Stimulated activated CD8-positive, alpha-beta memory T cell treated with anti-CD3 and anti-CD28 coated beads, Interleukin-7, amount 100 ng/mL, for 24 hours (primary cell): ENCODE results near the gene NPTN.
"Not testable (repeated sequence)": the region's sequence is repeated elsewhere in the genome, so short reads cannot be mapped to it uniquely, and the experiment has no call there.

Experiments
- DNase-seq: peaks from one replicate; pipeline ENCODE4 v3.0.0-alpha.2; 2020; ENCODE audit warnings: low read depth

Gene NPTN

GRCh38 chr15:73570355-73571032 lies 62.7 kb downstream of the NPTN start:
- DNase-seq: no peak

GRCh38 chr15:73569361-73569760 lies 63.8 kb downstream of the NPTN start:
- no peak for DNase-seq

- no peak for DNase-seq
These were observed 64.5 kb downstream of the NPTN start for GRCh38 chr15:73568564-73569280.

- DNase-seq: no peak
These were observed 66.2 kb downstream of the NPTN start for GRCh38 chr15:73567020-73567419.

- no peak for DNase-seq
These were observed 68.9 kb downstream of the NPTN start for GRCh38 chr15:73564255-73564654.

GRCh38 chr15:73560501-73561117 lies 72.6 kb downstream of the NPTN start:
- DNase-seq: no peak

- no peak for DNase-seq
These were observed 74.7 kb downstream of the NPTN start for GRCh38 chr15:73558529-73558928.

GRCh38 chr15:73555080-73555479 lies 78.1 kb downstream of the NPTN start:
- DNase-seq: no peak

- DNase-seq: no peak
These were observed 83.0 kb downstream of the NPTN start for GRCh38 chr15:73550190-73550589.

- DNase-seq: not testable (repeated sequence)
These were observed 84.3 kb downstream of the NPTN start for GRCh38 chr15:73548925-73549324.

GRCh38 chr15:73541479-73541878 lies 91.7 kb downstream of the NPTN start:
- DNase-seq: no peak

GRCh38 chr15:73540161-73540560 lies 93.0 kb downstream of the NPTN start:
- no peak for DNase-seq

- DNase-seq: no peak
These were observed 93.7 kb downstream of the NPTN start for GRCh38 chr15:73539212-73540128.

- DNase-seq: no peak
These were observed 94.5 kb downstream of the NPTN start for GRCh38 chr15:73538563-73539211.

- no peak for DNase-seq
These were observed 95.1 kb downstream of the NPTN start for GRCh38 chr15:73538123-73538522.

GRCh38 chr15:73530649-73531048 lies 102.5 kb downstream of the NPTN start:
- no peak for DNase-seq

- DNase-seq: no peak
These were observed 105.6 kb downstream of the NPTN start for GRCh38 chr15:73527598-73527997.

GRCh38 chr15:73524919-73525318 lies 108.3 kb downstream of the NPTN start:
- no peak for DNase-seq

GRCh38 chr15:73522011-73522410 lies 111.2 kb downstream of the NPTN start:
- DNase-seq: no peak

- DNase-seq: no peak
These were observed 114.1 kb downstream of the NPTN start for GRCh38 chr15:73518876-73519733.
